ENCODE results near the gene MLPH. TPM values are rescaled to one million over a fixed set of nuclear protein-coding genes. Genes with fewer than 3 reads are reported as not detected.

The MLPH gene
- total and polyA plus RNA-seq, 2 donors (not counting 1 experiment from before 2014, with no cell fraction given), result not detected

GRCh38 chr2:237515621-237516275 lies 28.7 kb downstream of the MLPH start:
- H3K4me2 ChIP-seq (replicated peaks; ENCODE audit: low read depth, low read length, poor library complexity, severe bottlenecking), result no peak overlapping the region
- ChIA-PET POLR2A (no interaction called here), CTCF (interaction anchor here (0.7 to 8.4 kb wide), 4 partner anchors 11 to 258 kb away, joined by 3 to 149 read pairs (median 4); no protein-coding TSS in a partner anchor)
- H3K4me3 ChIP-seq (ENCODE audit: control extremely low read depth in 1 of 5, extremely low read depth in 1 of 5, insufficient read depth in 1 of 5, low read depth in 2 of 5, low read length in 4 of 5), result no peak overlapping the region
- Mint-ChIP-seq H3K9me3 (ENCODE audit: insufficient read depth) (no peaks in the 10 kb centered on the region), H3K27ac (no peak overlapping the region), H3K4me1 (no peaks in the 10 kb centered on the region), H3K27me3 (peaks cover 9% of the 10 kb centered on the region), H3K4me3 (no peak overlapping the region)
- intact Hi-C loops (cut with micrococcal nuclease), result no loop called here
- no peak overlapping the region for H3K9ac ChIP-seq (ENCODE audit: low read length)
- H3K4me1 ChIP-seq (ENCODE audit: control insufficient read depth in 2 of 2, insufficient read depth in 2 of 2, low read length in 2 of 2), result no peaks in the 10 kb centered on the region
- H2AFZ ChIP-seq (ENCODE audit: insufficient read depth, low read depth, low read length, poor library complexity, severe bottlenecking), result no peak overlapping the region
- WGBS (ENCODE audit: insufficient coverage), result 86% methylated on average over 4 of the region's 6 CpGs
- H3K9me3 ChIP-seq (ENCODE audit: control extremely low read depth in 1 of 3, control insufficient read depth in 2 of 3, insufficient read depth in 1 of 3, low read length in 2 of 3), result no peaks in the 10 kb centered on the region
- no peak for ATAC-seq (ENCODE audit: low read depth)
- no peak for DNase-seq
- H3K36me3 ChIP-seq (replicated peaks in 1 of 2; ENCODE audit: control extremely low read depth in 1 of 2, control insufficient read depth in 1 of 2, extremely low read depth in 1 of 2, insufficient read depth in 2 of 2, low read length in 1 of 2), result no peaks in the 10 kb centered on the region
- H4K20me1 ChIP-seq (ENCODE audit: control insufficient read depth, insufficient read depth, low read length, poor library complexity, severe bottlenecking), result no peaks in the 10 kb centered on the region
- no peaks in the 10 kb centered on the region for H3K79me2 ChIP-seq (ENCODE audit: control insufficient read depth, insufficient read depth, low read length)
- TF ChIP-seq CTCF (IDR thresholded peaks at IDR 0.05) (no peak), EZH2 (IDR thresholded peaks at IDR 0.05; ENCODE audit: borderline replicate concordance, insufficient read depth, low read depth, low read length, poor library complexity, severe bottlenecking) (no peak)
- H3K27ac ChIP-seq (ENCODE audit: low read length in 2 of 2), result no peak overlapping the region
- no peaks in the 10 kb centered on the region for H3K27me3 ChIP-seq (replicated peaks in 1 of 4; ENCODE audit: control extremely low read depth in 1 of 4, control insufficient read depth in 3 of 4, insufficient read depth in 4 of 4, low read length in 3 of 4)

GRCh38 chr2:237517163-237517562 lies 30.1 kb downstream of the MLPH start:
- ChIA-PET CTCF (no interaction called here), POLR2A (no interaction called here)
- Histone ChIP-seq H4K20me1 (ENCODE audit: control insufficient read depth, insufficient read depth, low read length, poor library complexity, severe bottlenecking) (no peaks in the 10 kb centered on the region), H3K9me3 (ENCODE audit: control extremely low read depth in 1 of 3, control insufficient read depth in 2 of 3, insufficient read depth in 1 of 3, low read length in 2 of 3) (no peaks in the 10 kb centered on the region), H3K4me2 (replicated peaks; ENCODE audit: low read depth, low read length, poor library complexity, severe bottlenecking) (no peak overlapping the region), H3K79me2 (ENCODE audit: control insufficient read depth, insufficient read depth, low read length) (no peaks in the 10 kb centered on the region), H3K4me3 (ENCODE audit: control extremely low read depth in 1 of 5, extremely low read depth in 1 of 5, insufficient read depth in 1 of 5, low read depth in 2 of 5, low read length in 4 of 5) (no peak overlapping the region), H2AFZ (ENCODE audit: insufficient read depth, low read depth, low read length, poor library complexity, severe bottlenecking) (no peak overlapping the region), H3K27me3 (replicated peaks in 1 of 4; ENCODE audit: control extremely low read depth in 1 of 4, control insufficient read depth in 3 of 4, insufficient read depth in 4 of 4, low read length in 3 of 4) (no peaks in the 10 kb centered on the region), H3K36me3 (replicated peaks in 1 of 2; ENCODE audit: control extremely low read depth in 1 of 2, control insufficient read depth in 1 of 2, extremely low read depth in 1 of 2, insufficient read depth in 2 of 2, low read length in 1 of 2) (no peaks in the 10 kb centered on the region), H3K27ac (ENCODE audit: low read length in 2 of 2) (no peak overlapping the region), H3K9ac (ENCODE audit: low read length) (no peak overlapping the region), H3K4me1 (ENCODE audit: control insufficient read depth in 2 of 2, insufficient read depth in 2 of 2, low read length in 2 of 2) (no peaks in the 10 kb centered on the region)
- Mint-ChIP-seq H3K9me3 (ENCODE audit: insufficient read depth) (no peaks in the 10 kb centered on the region), H3K27ac (no peak overlapping the region), H3K4me1 (no peaks in the 10 kb centered on the region), H3K27me3 (peaks cover 4% of the 10 kb centered on the region), H3K4me3 (no peak overlapping the region)
- TF ChIP-seq CTCF (IDR thresholded peaks at IDR 0.05) (no peak), EZH2 (IDR thresholded peaks at IDR 0.05; ENCODE audit: borderline replicate concordance, insufficient read depth, low read depth, low read length, poor library complexity, severe bottlenecking) (no peak)
- 94% methylated on average over 4 of the region's 4 CpGs for WGBS (ENCODE audit: insufficient coverage)
- DNase-seq (no peak), ATAC-seq (ENCODE audit: low read depth) (no peak)
- intact Hi-C loops (cut with micrococcal nuclease), result no loop called here

All from B cell (primary cell).